Uterus (tissue), 4 donors: ENCODE data around the gene KRT6B. TPM values are rescaled to one million over a fixed set of nuclear protein-coding genes. Genes with fewer than 3 reads are reported as not detected.
"Not testable (repeated sequence)": the region's sequence is repeated elsewhere in the genome, so short reads cannot be mapped to it uniquely, and the experiment has no call there.

Experiments used
- DNase-seq, 2 donors: peaks; one replicate each; pipeline ENCODE4 v3.0.0-alpha.2; 2019 to 2020
- H3K27ac ChIP-seq, 2 donors: fragments of 200-600 bp; sonication (generic); 1 replicate in 1 of 2; 2 replicates in 1 of 2; pipeline ENCODE4 v1.5.1; 2016 to 2018
- H3K27me3 ChIP-seq, 2 donors: fragments of 200-600 bp; sonication (generic); one replicate each; pipeline ENCODE4 v1.5.1; 2018 to 2019; ENCODE audit warnings: control low read depth in 1 of 2
- H3K36me3 ChIP-seq, 2 donors: fragments of 200-600 bp; sonication (generic); one replicate each; pipeline ENCODE4 v1.5.1; 2019; ENCODE audit warnings: control low read depth in 1 of 2
- H3K4me1 ChIP-seq, 2 donors: fragments of 200-600 bp; sonication (generic); one replicate each; pipeline ENCODE4 v1.5.1; 2018 to 2019; ENCODE audit warnings: control low read depth in 1 of 2
- H3K4me3 ChIP-seq, 2 donors: fragments of 200-600 bp; sonication (generic); 1 replicate in 1 of 2; 2 replicates in 1 of 2; pipeline ENCODE4 v1.5.1; 2018 to 2019; ENCODE audit warnings: mild to moderate bottlenecking in 1 of 2
- H3K9me3 ChIP-seq, 2 donors: fragments of 200-600 bp; sonication (generic); one replicate each; pipeline ENCODE4 v1.5.1; 2019; ENCODE audit warnings: control low read depth in 1 of 2
- CTCF ChIP-seq, 4 experiments: fragments of 200-600 bp in 2 of 4; fragments of 450-650 bp in 2 of 4; sonication (generic) in 2 of 4; IDR thresholded peaks; one replicate each; pipeline ENCODE4 v1.5.1; 2016 to 2019; ENCODE audit warnings: antibody characterized with exemption in 4 of 4, mild to moderate bottlenecking in 2 of 4, moderate library complexity in 1 of 4
- POLR2A ChIP-seq, 2 donors: fragments of 450-650 bp; IDR thresholded peaks; one replicate each; pipeline ENCODE4 v1.6.1; 2016; ENCODE audit warnings: antibody characterized with exemption in 2 of 2, mild to moderate bottlenecking in 1 of 2, moderate library complexity in 1 of 2
- intact Hi-C: fragments of 100-400 bp; cut with DNase I; formaldehyde crosslinking; loops from one replicate; pipeline ENCODE4 v1.15.1; 2023; ENCODE audit warnings: low total_unique reads
- total RNA-seq, 4 donors: library from RNA; depleted of rRNA in 3 of 4; stranded (reverse); fragments of >200 nt in 3 of 4; gene quantifications; one replicate each; pipeline versions ENCODE4 v1.1.0 to v1.2.4, GENCODE V29; 2014 to 2023
- donor health status: DM: yes; HTN: yes; CAD: no.

The KRT6B gene
- total RNA-seq, 4 donors from 2014 or later = not detected

DNA sequence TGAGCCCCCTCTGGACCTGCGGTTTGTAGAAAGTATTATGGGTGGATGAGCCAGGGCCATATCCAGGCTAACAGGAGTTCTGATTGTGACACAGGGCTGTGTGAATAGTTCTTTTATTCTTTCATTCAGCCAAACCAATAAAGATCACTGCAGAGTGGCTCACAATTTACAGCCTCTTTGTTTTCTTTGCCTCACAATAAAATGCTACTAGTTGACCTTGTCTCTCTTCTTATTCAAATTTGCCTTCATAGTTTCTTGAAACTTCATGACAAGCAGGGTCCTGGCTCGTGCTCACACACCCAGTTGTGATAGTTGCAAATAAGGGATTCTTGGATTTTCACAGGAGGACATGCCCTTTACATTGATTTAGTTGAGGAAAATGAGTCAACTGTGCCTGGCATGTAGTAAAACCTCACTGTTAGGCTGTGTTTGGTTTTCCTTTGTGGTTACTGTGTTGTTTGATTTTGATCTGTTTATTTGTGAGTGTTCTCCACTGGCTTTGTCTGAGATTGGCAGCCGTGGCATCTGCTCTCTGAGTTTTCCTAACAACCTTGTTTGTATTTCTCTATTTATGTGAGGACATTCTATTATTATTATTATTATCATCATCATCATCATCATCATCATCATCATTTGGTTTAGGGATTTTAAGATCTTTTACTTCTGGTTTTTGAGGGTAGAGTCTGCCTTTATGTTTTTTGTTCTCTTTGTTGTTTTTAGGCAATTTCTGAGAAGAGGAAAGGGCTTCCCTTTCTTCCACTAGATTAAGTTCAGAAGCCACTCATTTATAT is 2.7 kb upstream of the KRT6B start:
- TF ChIP-seq POLR2A (IDR thresholded peaks at IDR 0.05) (no peak), CTCF (IDR thresholded peaks at IDR 0.05) (no peak)
- Histone ChIP-seq H3K9me3 (no peaks in the 10 kb centered on the region), H3K4me3 (no peak overlapping the region), H3K27me3 (no peaks in the 10 kb centered on the region), H3K36me3 (no peaks in the 10 kb centered on the region), H3K4me1 (no peaks in the 10 kb centered on the region), H3K27ac (no peak overlapping the region)
- intact Hi-C loops = no loop called here
- no peak for DNase-seq

DNA sequence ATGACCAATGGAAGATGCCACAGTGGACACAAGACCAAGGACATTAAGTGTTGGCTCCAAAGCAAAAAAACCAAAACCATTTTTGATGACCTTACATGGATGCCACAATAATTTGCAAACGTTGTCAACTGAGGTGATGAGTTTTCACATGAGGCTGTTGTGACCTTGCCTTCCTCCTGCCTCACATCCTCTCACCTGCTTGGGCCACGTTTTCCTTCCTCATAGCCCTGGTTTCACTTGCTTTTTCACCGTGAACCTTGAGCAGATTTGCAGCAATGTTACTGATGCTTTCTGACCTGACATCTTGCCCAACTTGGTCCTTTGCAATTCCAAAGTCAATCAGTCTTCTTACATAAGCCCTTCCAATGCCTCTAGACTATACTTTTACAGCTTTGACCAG is 3.7 kb downstream of the KRT6B start:
- DNase-seq = no peak
- Histone ChIP-seq H3K36me3 (no peaks in the 10 kb centered on the region), H3K27me3 (no peaks in the 10 kb centered on the region), H3K9me3 (no peaks in the 10 kb centered on the region), H3K4me1 (no peaks in the 10 kb centered on the region), H3K4me3 (no peak overlapping the region), H3K27ac (no peak overlapping the region)
- intact Hi-C loops = no loop called here
- TF ChIP-seq POLR2A (IDR thresholded peaks at IDR 0.05) = no peak
- TF ChIP-seq CTCF (IDR thresholded peaks at IDR 0.05) = no peak

DNA sequence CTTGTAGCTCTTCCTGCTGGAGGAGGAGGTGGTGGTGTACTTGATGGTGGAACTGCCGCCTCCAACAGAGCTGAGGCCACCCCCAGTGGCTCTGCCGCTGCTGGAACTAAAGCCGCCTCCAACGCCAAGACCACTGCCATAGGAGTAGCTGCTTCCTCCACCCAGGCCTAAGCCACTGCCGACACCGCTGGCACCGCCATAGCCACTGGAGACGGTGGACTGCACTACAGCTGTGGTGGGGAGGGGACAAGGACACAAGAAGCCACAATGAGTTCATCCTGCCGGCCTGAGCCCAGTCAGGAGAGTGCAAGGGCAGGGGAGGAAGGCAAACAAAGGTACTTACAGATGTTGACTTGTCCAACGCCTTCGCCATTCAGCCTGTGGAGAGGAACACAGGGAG is 4.8 kb downstream of the KRT6B start:
- H3K27ac ChIP-seq, H3K4me3 ChIP-seq, H3K27me3 ChIP-seq, intact Hi-C loops, H3K4me1 ChIP-seq, DNase-seq, H3K9me3 ChIP-seq, H3K36me3 ChIP-seq: not testable (repeated sequence)

GRCh38 chr12:52446367-52447045 is 5.4 kb downstream of the KRT6B start:
- intact Hi-C loops = no loop called here
- H3K27me3 ChIP-seq = no peaks in the 10 kb centered on the region
- TF ChIP-seq POLR2A (IDR thresholded peaks at IDR 0.05) = no peak
- TF ChIP-seq CTCF (IDR thresholded peaks at IDR 0.05) = no peak
- DNase-seq = no peak
- no peaks in the 10 kb centered on the region for H3K4me1 ChIP-seq
- H3K36me3 ChIP-seq = no peaks in the 10 kb centered on the region
- no peaks in the 10 kb centered on the region for H3K9me3 ChIP-seq
- H3K4me3 ChIP-seq = no peak overlapping the region
- no peak overlapping the region for H3K27ac ChIP-seq

GRCh38 chr12:52445876-52446275 is 6.1 kb downstream of the KRT6B start:
- no peaks in the 10 kb centered on the region for H3K4me1 ChIP-seq
- H3K27ac ChIP-seq = no peak overlapping the region
- DNase-seq = no peak
- no peaks in the 10 kb centered on the region for H3K9me3 ChIP-seq
- intact Hi-C loops = no loop called here
- no peak for TF ChIP-seq POLR2A (IDR thresholded peaks at IDR 0.05)
- TF ChIP-seq CTCF (IDR thresholded peaks at IDR 0.05) = no peak
- no peaks in the 10 kb centered on the region for H3K36me3 ChIP-seq
- no peaks in the 10 kb centered on the region for H3K27me3 ChIP-seq
- no peak overlapping the region for H3K4me3 ChIP-seq
